GM15510 (cell line): ENCODE results near the gene PDLIM5.

Source experiments
- POLR2A ChIP-seq: IDR thresholded peaks from 3 replicates; pipeline ENCODE4 v1.6.1; 2011; ENCODE audit warnings: borderline replicate concordance; ENCODE audit not compliant: insufficient read length; ENCODE audit errors: extremely low read depth

The PDLIM5 gene

DNA sequence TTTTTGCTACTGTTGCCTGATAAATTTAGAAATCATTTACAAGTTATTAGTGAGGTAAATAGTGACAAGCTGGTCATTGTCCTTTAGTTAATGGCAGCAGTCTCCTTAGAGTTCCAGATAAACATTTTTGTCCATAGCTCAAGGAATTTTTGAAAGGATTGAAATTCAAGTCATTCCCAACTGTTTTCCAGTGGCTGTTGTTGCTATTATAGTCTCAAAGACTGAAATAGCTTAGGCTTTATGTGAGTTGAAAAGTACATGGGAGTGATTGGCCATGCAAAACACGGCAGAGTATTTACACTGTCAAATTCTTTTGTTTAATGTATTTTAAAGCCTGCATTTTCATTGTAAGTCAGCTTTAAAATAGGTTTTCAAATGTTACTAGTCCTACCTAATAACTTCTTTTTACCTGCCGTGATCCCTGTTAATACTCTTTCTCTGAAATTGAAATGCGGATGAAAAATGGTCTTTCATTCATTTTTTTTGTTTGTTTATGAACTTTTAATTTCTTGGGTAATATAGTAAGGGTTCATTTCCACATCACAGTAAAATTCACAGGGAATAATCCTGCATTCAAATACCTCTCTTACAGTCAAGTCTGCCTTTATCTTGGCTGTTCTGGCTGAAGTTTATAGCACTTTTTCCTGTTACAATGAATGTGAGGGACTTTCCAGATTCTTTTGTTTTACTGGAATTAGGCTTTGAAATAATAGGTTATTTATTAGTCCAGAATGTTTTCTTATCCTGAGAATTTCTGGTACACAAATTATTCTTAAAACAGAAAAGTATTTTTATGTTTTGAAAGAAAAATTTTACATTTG lies 85.1 kb downstream of the PDLIM5 start:
- no peak for TF ChIP-seq POLR2A

DNA sequence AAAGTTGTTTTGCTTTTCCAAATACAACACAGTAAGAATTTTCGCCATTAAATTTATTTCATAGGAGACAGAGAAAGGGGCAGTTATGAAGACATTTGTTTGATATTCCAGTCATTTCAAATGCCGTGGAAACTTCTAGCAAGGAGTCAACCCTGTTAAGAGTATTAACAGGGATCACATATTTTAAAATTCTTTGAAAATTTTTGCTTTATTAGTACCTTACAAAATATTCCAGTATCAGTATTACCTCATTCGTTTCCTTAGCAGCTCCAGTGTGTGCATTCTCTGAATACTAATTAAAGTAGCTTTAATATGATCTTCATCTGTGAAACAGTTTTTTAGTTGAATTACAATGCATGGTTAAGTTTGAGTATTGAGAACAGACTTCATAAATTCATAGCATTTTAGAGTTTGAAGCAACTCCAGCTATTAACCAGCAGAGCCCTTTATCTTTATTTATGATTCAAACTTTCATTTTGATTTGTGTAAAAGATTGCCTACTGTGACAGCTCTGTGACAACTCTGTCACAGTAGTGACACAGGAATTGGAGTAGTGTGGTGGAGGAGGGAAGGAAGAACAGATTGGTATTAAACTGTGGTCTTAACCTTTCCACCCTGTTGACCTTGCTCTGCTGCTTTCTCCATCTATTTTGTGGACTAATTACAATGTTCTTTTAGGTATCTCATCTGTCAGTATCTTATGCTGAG lies 86.3 kb downstream of the PDLIM5 start:
- no peak for TF ChIP-seq POLR2A

DNA sequence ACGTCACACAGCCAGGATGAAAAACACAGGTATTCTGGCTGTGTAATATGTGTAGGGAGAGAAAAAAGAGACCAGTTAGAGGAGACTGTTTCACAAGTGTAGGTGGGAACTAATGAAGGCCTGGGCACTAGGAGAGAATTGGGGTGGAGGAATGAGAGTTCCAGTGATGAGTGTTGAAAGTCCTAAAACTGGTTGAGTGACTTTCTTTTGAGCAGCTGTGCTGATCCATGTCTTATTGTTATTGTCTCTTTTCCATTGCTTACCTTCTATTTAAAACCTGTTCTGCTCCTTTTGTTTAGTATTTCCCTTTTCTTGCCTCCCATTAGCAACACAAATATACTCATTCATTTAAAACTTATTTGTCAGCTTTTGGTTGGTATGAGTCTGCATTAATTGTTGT lies 88.7 kb downstream of the PDLIM5 start:
- TF ChIP-seq POLR2A, result no peak

DNA sequence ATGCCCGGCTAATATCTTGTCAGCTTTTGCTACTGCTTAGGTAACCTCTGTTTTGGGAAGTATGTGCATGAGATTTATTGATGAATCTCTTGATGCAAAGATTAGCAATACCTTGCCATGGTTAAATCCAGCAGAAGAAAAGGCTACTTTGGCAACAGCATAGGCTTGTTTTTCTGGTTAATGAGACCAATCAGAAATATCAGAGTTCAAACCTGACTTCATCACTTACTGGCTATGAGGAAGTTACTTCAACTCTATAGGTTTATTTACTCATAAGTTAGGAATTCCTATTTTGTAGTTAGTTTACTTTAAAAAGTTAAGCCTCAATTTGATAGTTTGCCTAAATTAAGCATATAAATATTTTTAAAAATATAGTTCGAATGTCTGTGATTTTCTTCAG lies 93.1 kb downstream of the PDLIM5 start:
- TF ChIP-seq POLR2A, result no peak

DNA sequence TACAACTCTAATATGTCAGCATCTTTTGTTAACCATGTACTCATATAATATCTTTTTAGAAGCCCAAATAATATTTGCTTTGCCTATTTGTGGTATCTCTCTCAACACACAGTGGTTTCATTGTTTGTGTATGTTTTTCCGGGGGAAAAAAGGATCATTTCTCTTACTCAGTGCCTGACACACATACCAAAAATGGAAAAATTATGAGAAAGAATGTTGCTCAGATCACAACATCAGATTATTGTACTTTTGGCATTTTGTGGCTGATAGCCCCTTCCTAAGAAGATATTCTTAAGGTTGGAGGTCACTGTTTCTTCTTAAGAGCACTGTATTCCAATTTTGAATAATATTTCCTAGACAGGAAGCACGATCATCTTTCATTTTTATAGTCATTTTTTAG lies 93.6 kb downstream of the PDLIM5 start:
- no peak for TF ChIP-seq POLR2A

DNA sequence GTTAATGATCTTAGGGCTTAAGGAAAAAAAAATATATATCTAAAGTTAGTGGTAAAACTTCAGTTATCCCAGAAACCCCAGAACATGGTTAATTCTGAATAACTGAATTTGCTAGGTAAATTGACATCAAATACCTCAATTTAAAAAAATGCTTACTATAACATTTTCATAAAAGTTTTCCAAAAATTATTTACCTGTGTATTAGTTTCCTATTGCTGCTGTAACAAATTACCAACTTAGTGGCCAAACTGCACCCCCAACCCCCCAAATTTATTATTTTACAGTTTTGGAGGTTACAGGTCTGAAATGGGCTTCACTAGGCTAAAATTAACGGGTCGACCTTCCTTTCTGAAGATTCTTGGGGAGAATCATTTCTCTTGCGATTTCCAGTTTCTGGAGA lies 95.2 kb downstream of the PDLIM5 start:
- no peak for TF ChIP-seq POLR2A

DNA sequence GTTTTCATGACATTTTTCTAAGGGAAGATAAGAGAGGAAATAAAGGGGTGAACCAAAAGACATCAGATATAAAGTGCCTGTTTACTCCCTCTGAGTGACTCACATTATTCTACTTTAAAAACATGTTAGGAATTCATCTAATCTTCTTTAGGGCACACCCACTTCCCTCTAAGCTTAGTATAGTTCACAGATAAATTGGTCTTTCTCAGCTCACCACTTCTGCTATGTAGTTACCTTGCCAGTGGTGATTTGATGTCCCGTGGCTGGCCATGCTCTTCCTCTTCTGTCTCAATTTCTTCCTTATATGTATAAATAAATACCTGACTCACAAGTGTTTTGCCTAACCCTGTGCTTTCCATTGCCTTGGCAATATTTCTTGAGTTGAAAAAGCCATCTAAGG lies 96.8 kb downstream of the PDLIM5 start:
- no peak for TF ChIP-seq POLR2A

DNA sequence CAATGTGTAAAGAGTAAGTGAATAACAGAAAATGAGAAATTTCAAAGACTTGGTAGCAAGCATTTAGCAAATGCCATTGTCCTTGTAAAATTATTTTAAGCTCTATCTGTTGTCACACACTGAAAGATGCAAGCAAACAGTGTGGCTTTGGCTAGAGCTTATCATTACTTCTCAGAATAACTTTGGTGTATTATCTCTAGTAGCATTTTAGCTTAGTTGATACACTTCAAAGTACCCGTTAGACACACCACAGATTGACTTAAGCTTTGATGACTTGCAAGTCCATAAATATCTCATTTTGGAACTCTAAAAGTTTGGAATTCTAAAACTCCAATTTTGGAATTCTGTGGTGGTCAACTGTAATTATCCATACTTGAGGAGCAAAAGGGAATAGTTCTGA lies 98.6 kb downstream of the PDLIM5 start:
- no peak for TF ChIP-seq POLR2A

DNA sequence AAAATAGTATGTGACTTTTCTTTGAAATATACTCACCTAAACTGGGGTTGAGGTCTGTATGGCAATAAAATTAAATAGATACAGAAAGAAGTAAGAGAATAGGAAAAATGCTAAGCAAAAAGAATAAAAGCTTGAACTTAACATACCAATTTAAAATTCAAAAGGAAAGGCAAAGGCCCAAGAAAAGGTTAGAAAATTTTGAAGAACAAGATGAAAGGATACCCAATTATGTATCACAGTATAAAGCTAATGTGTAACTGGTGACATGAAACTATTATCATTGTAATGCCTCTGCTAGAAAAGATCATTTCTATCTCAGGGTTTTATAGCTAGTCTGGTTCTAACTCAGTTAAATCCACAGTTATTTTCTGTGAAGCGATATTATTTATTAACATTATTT lies 99.1 kb downstream of the PDLIM5 start:
- TF ChIP-seq POLR2A, result no peak

DNA sequence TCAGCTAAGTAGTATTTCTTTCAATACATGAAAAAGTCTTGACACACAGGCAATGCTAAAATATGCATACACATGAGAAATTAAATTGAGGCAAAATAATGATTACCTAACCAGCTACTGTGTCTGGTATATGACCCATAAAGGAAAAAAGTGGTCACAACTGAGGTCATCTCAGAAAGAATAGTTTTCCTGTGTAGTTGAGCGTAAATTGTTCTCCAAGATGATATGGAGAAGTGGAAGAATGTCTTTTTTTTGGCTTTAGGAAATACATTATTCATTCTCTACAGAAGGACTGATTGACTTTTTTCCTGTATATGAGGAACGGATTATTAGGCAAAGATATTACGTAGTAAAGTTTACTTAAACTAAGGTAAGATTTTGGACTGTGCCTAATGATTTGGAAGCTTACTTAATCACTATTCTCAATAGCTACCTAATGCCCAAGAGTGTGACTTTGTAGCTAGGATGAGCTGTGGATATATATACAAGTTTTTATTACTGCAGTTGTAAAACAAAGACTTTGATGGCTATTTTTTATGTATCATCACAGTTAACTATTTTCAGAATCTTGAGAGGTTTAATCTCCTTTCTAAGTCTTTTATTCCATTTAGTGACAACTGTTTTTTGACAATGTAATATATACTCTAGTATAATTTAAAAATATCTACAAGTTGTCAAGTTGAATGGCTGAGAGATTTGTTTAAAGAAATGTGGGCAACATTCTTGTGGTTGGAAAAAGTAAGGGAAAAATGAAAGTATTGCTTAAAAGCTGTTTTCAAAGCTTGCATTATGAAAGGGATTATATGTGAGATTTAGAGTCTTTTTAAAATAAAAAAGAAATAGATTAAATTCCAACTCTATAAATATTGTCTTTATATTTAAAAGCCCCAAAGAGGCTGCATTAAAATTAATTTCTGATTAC lies 100.2 kb downstream of the PDLIM5 start:
- TF ChIP-seq POLR2A, result no peak

DNA sequence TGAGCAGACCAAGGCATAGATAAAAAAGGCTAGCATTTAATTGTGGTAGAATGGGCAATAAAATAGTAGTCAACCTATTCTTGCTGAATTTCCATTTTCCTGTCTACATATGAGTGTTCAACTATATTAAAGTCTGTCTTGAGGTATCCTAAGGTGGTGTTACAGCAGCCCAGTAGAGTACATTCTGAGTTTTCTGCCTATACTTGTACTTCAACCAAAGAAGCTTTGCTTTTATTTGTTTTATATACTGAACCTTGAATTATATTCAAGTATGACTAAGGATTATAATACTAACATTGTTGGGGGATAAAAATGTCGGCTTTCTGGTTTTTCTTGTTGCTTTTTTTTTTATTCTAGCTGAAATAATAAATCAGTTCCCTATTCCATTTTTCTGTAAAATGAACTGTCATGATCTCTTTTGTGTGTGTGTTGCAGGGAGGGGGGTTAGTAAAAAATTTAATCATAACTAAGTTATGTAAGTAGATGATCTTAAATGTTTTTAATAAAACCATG lies 106.7 kb downstream of the PDLIM5 start:
- no peak for TF ChIP-seq POLR2A

DNA sequence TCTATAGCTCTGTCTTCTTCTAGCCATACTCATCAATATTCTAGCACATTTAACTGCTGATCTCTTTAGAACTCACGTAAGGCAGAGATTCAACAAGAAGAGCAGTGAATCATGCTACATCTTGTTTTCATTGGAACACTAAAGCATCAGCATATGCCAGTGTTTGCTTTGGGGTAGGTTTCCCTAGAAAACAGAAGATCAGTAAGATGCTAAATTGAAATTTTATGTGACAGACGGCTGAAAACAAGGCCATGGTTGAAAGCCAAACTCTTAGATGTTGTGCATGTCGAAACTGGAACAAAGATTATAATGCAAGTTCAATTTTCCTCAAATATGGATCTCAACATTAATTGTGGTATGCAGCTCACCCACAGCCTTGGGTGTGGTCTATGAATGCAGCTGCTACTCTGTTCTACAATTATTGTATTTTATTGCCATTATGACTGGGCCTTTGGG lies 107.6 kb downstream of the PDLIM5 start:
- TF ChIP-seq POLR2A, result no peak

DNA sequence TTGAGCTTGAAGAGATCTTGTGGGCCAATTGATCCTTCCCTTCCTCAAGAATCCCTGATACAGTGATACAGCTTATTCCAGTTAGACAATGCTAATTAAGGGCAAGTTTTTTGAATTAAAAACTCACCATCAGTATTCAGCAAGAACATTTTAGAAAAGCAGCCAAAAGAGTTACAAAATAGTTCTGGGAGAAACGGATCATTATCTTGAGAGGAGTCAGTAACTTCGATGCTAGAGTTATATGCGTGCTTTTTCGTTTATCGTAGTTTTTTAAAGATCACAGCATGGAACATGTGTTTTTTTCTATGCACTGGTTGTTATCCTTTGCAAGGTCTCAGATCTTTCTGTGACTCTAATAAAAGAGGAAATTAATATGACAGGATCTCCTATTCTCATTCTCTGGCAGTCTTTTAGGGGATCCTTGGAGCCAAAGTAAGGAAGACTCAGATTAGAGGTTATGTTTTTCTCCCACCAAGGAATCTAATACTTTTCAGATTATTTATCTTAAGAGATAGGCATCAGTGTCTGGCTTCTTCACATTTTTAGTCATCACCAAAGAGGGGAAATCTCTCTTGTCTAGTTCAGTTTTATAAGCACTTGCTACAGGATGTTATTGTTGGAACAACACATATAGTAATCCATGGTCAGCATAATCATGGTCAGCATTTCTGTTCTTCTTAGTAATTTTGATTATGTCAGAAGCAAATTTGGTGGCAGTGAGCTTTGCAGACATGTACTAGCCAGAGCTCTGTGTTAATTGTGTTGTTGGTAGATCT lies 109.7 kb downstream of the PDLIM5 start:
- TF ChIP-seq POLR2A, result no peak

DNA sequence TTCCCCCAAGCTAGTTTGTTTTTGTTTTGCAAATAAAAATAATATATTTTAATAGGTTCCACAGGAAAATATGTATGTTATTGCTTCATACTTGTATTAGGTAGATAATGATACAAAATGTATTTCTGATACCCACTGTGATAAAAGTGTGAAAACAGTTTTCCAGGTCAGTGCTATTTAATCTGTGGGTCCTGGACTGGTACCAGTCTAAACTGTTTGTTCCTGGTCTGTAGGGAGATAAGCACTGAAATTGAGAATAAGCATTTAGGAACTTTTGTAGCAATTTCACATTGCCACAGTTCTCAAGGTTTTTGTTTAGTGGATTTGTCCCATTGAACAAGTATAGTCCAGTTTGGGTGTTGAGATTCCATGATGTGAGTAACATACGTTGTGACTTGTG lies 110.5 kb downstream of the PDLIM5 start:
- TF ChIP-seq POLR2A, result no peak
